Effector memory CD8-positive, alpha-beta T cell (primary cell): ENCODE results near the gene GAB2.
"Not testable (repeated sequence)": the region's sequence is repeated elsewhere in the genome, so short reads cannot be mapped to it uniquely, and the experiment has no call there.

ENCODE experiments used
- ATAC-seq: fragments of 150-1000 bp; cut with Tn5 transposase; replicated peaks from 2 replicates; pipeline ENCODE4 v1.10.0; 2021; ENCODE audit warnings: mild to moderate bottlenecking, moderate library complexity
- DNase-seq, 3 experiments: peaks; one replicate each; pipeline ENCODE4 v3.0.0; 2021
- H3K27ac Mint-ChIP-seq, 2 donors: one replicate each; pipeline ENCODE4 v1.8.0; 2022; ENCODE audit warnings: mild to moderate bottlenecking in 2 of 2, mixed read lengths in 2 of 2, moderate library complexity in 2 of 2
- H3K27me3 Mint-ChIP-seq, 2 donors: one replicate each; pipeline ENCODE4 v1.8.0; 2022; ENCODE audit warnings: mixed read lengths in 2 of 2
- H3K36me3 Mint-ChIP-seq: one replicate; pipeline ENCODE4 v1.8.0; 2022; ENCODE audit warnings: mild to moderate bottlenecking, moderate library complexity, mixed read lengths; ENCODE audit not compliant: insufficient read depth
- H3K4me1 Mint-ChIP-seq, 2 donors: one replicate each; pipeline ENCODE4 v1.8.0; 2022; ENCODE audit warnings: low read depth in 2 of 2, mixed read lengths in 2 of 2
- H3K4me3 Mint-ChIP-seq, 2 donors: one replicate each; pipeline ENCODE4 v1.8.0; 2022; ENCODE audit warnings: mild to moderate bottlenecking in 2 of 2, mixed read lengths in 2 of 2, moderate library complexity in 2 of 2
- H3K9me3 Mint-ChIP-seq, 2 donors: one replicate each; pipeline ENCODE4 v1.8.0; 2022; ENCODE audit warnings: mixed read lengths in 2 of 2

Gene GAB2

GRCh38 chr11:78313898-78314297 lies 103.7 kb downstream of the GAB2 start:
- Mint-ChIP-seq H3K27ac (no peak overlapping the region), H3K9me3 (no peaks in the 10 kb centered on the region), H3K36me3 (no peaks in the 10 kb centered on the region), H3K4me3 (no peak overlapping the region), H3K4me1 (no peaks in the 10 kb centered on the region), H3K27me3 (peaks cover 0 to 8% of the 10 kb centered on the region in 2 donors)
- no peak for ATAC-seq
- no peak for DNase-seq

- no peaks in the 10 kb centered on the region for H3K36me3 Mint-ChIP-seq
- H3K9me3 Mint-ChIP-seq: no peaks in the 10 kb centered on the region
- DNase-seq: no peak
- no peak overlapping the region for H3K4me3 Mint-ChIP-seq
- peaks cover 0 to 8% of the 10 kb centered on the region in 2 donors for H3K27me3 Mint-ChIP-seq
- H3K27ac Mint-ChIP-seq: no peak overlapping the region
- ATAC-seq: no peak
- no peaks in the 10 kb centered on the region for H3K4me1 Mint-ChIP-seq
Observed at GRCh38 chr11:78313181-78313795, 104.3 kb downstream of the GAB2 start.

DNA sequence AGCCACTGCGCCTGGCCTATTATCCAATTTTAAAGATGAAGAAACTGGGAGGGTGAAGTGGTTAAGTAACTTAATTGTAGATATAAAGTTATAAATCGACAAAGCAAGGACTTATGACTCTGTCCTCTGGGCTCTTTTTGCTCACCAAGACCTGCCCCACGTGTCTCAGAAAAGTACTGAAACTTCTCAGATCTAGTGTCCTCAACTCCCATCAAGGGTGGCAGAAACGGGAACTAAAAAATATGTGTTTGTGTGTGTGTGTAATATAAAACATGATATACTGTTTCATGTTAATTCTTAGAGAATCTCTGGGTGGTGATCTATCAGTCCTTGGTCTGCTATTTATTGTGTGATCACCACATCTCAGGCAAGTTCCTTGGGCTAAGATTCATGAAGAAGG lies 104.9 kb downstream of the GAB2 start:
- H3K27me3 Mint-ChIP-seq: peaks cover 0 to 8% of the 10 kb centered on the region in 2 donors
- H3K4me1 Mint-ChIP-seq: no peaks in the 10 kb centered on the region
- H3K27ac Mint-ChIP-seq: no peak overlapping the region
- DNase-seq: no peak
- H3K4me3 Mint-ChIP-seq: no peak overlapping the region
- ATAC-seq: no peak
- no peaks in the 10 kb centered on the region for H3K9me3 Mint-ChIP-seq
- H3K36me3 Mint-ChIP-seq: no peaks in the 10 kb centered on the region

DNA sequence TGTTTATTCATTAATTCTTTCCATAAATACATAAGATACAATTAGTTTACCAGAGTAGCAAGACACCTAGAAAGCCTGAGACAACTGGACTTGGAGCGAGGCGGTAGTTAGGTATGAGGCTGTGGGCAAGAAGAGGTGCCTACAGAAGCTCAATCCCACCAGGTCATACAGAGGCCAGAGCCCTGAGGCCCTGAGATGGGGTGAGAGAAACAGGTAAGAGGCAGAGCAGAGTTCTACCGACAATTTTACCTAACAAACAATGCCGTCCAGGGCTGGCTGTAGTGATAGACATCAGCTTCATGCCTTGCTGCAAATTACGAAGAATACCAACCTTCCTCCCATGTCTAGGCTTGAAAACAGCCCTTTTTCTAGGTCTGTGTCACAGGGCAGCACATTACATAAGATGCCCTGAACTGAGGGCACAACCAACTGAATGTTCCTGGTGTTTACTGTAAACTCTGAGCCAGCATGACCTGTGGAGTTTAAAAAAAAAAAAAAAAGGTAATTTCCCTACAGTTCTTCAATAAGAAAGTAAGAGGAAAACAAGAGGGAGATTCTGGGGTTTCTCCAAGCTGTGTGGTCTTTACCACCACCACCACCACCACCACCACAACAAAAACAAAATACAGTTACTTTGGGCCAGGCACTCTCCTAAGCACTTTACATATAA lies 105.8 kb downstream of the GAB2 start:
- Mint-ChIP-seq H3K9me3 (no peaks in the 10 kb centered on the region), H3K4me3 (no peak overlapping the region), H3K36me3 (no peaks in the 10 kb centered on the region), H3K27ac (peak overlapping the region in 1 of 2 donors; percentile 19), H3K27me3 (peaks cover 0 to 7% of the 10 kb centered on the region in 2 donors), H3K4me1 (no peaks in the 10 kb centered on the region)
- DNase-seq (no peak), ATAC-seq (no peak)

- H3K27me3 Mint-ChIP-seq: no peaks in the 10 kb centered on the region
- no peaks in the 10 kb centered on the region for H3K9me3 Mint-ChIP-seq
- no peak overlapping the region for H3K27ac Mint-ChIP-seq
- DNase-seq (no peak), ATAC-seq (no peak)
- H3K4me3 Mint-ChIP-seq: no peak overlapping the region
- no peaks in the 10 kb centered on the region for H3K4me1 Mint-ChIP-seq
- H3K36me3 Mint-ChIP-seq: no peaks in the 10 kb centered on the region
Observed at GRCh38 chr11:78310500-78310909, 107.1 kb downstream of the GAB2 start.

DNA sequence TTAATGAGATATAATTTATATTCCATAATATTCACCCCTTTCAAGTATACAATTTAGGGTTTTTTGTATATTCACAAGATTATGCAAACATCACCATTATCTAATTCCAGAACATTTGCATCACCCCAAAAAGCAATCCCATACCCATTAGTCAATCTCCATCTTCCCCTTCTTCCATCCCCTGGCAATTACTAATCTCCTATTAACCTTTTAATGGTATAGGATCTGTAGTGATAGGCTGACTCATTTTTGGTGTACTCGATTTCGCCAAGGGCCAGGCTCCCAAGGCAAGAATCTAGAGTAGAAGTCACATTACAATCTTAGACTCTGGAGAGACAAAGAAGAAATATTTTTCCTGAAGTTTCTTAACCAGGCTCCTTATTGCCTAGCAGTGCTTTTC lies 113.4 kb downstream of the GAB2 start:
- Mint-ChIP-seq H3K36me3 (no peaks in the 10 kb centered on the region), H3K4me3 (no peak overlapping the region), H3K9me3 (no peaks in the 10 kb centered on the region), H3K27ac (no peak overlapping the region), H3K4me1 (no peaks in the 10 kb centered on the region), H3K27me3 (no peaks in the 10 kb centered on the region)
- no peak for ATAC-seq
- no peak for DNase-seq

GRCh38 chr11:78300108-78300839 lies 117.3 kb downstream of the GAB2 start:
- no peak for ATAC-seq
- no peak overlapping the region for H3K27ac Mint-ChIP-seq

GRCh38 chr11:78299000-78299710 lies 118.5 kb downstream of the GAB2 start:
- DNase-seq (no peak), ATAC-seq (no peak)
- H3K27ac Mint-ChIP-seq: no peak overlapping the region
- no peak overlapping the region for H3K4me3 Mint-ChIP-seq
- H3K9me3 Mint-ChIP-seq: no peaks in the 10 kb centered on the region
- H3K36me3 Mint-ChIP-seq: no peaks in the 10 kb centered on the region
- no peaks in the 10 kb centered on the region for H3K27me3 Mint-ChIP-seq
- no peaks in the 10 kb centered on the region for H3K4me1 Mint-ChIP-seq

More at GRCh38 chr11:78300108-78300839, 117.3 kb downstream of the GAB2 start:
- H3K4me3 Mint-ChIP-seq: no peak overlapping the region
- no peaks in the 10 kb centered on the region for H3K36me3 Mint-ChIP-seq
- no peaks in the 10 kb centered on the region for H3K9me3 Mint-ChIP-seq
- H3K27me3 Mint-ChIP-seq: no peaks in the 10 kb centered on the region
- no peak for DNase-seq
- H3K4me1 Mint-ChIP-seq: no peaks in the 10 kb centered on the region

DNA sequence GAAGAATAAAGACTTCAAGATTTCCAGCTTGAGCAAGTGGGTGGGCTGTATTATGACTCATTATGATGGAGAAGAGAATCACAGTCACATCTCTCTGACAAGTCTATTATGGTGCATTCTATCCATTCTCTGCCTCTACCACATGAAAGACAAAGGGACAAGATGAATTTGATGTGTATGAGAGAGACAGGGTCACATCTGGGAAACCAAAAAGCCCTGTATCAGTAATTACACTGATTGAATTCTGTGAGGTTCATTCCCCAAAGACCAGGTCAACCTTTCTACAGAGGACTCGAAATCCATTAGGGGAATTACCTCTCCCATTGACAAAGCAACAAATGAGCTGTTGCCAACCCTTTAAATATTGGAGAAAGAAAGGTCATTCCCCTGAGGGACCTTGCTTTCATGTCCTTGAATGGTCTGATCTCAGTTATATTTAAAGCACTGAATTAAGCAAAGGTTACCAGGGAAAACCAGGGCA lies 119.3 kb downstream of the GAB2 start:
- Mint-ChIP-seq H3K4me1 (no peaks in the 10 kb centered on the region), H3K27me3 (no peaks in the 10 kb centered on the region), H3K4me3 (no peak overlapping the region), H3K9me3 (no peaks in the 10 kb centered on the region), H3K27ac (no peak overlapping the region), H3K36me3 (no peaks in the 10 kb centered on the region)
- DNase-seq (no peak), ATAC-seq (no peak)

DNA sequence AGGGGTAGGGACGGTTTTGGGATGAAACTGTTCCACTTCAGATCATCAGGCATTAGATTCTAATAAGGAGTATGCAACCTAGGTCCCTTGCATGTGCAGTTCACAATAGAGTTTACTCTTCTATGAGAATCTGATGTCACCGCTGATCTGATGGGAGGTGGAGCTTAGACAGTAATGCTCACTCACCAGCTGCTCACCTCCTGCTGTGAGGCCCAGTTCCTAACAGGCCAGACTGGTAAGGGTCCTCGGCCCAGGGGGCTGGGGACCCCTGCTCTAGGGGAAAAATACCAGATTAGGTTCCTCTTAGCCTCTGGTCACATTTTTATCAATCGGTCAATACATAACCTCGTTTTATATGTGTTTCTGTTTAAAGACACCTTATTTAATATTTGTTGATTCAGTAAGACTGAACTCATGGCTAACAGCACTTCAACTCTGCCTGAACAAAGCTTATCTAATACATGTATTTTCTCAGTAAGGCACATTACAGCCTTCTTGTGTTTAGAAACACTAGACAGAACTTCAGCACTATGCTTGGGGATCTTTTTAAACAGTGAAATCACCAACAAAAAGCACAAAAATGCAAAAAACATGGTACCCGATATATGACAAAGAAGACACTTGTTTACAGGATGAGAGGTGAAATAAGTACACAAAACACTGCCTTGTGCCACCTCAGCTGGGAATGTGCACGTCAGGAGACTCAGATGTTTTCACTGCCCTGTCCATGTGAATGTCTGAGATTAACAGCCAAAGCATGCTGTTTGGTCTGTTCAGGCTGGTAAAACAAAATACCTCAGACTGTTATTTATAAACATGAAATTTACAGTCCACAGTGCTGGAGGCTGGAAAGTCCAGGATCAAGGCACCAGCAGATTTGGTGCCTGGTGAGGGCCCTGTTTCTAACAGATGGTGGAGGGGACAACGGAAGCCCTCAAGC lies 121.4 kb downstream of the GAB2 start:
- no peaks in the 10 kb centered on the region for H3K9me3 Mint-ChIP-seq
- no peaks in the 10 kb centered on the region for H3K36me3 Mint-ChIP-seq
- H3K4me1 Mint-ChIP-seq: peaks cover 0 to 3% of the 10 kb centered on the region in 2 donors
- DNase-seq (no peak), ATAC-seq (no peak)
- H3K27me3 Mint-ChIP-seq: no peaks in the 10 kb centered on the region
- no peak overlapping the region for H3K27ac Mint-ChIP-seq
- no peak overlapping the region for H3K4me3 Mint-ChIP-seq

GRCh38 chr11:78295347-78295746 lies 122.3 kb downstream of the GAB2 start:
- ATAC-seq: no peak

DNA sequence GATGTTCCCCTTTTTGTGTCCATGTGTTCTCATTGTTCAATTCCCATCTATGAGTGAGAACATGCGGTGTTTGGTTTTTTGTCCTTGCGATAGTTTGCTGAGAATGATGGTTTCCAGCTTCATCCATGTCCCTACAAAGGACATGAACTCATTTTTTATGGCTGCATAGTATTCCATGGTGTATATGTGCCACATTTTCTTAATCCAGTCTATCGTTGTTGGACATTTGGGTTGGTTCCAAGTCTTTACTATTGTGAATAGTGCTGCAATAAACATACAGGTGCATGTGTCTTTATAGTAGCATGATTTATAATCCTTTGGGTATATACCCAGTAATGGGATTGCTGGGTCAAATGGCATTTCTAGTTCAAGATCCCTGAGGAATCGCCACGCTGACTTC lies 123.5 kb downstream of the GAB2 start:
- H3K36me3 Mint-ChIP-seq, H3K4me1 Mint-ChIP-seq, H3K27ac Mint-ChIP-seq, DNase-seq, H3K27me3 Mint-ChIP-seq, ATAC-seq, H3K9me3 Mint-ChIP-seq, H3K4me3 Mint-ChIP-seq: not testable (repeated sequence)

More at GRCh38 chr11:78295347-78295746, 122.3 kb downstream of the GAB2 start:
- Mint-ChIP-seq H3K36me3 (no peaks in the 10 kb centered on the region), H3K27ac (no peak overlapping the region), H3K4me1 (peaks cover 0 to 3% of the 10 kb centered on the region in 2 donors), H3K9me3 (no peaks in the 10 kb centered on the region), H3K4me3 (no peak overlapping the region), H3K27me3 (no peaks in the 10 kb centered on the region)
- DNase-seq: no peak
